OCI-LY1 (cell line): ENCODE data around the gene TMEM59L.

Source experiments
- EZH2 ChIP-seq: fragments of 200-600 bp; sonication (generic), shearing (Covaris generic); IDR thresholded peaks from 2 replicates; pipeline ENCODE4 v1.8.0; 2017; ENCODE audit warnings: borderline replicate concordance, mixed run types, mild to moderate bottlenecking, antibody characterized with exemption, low read length, moderate library complexity, mixed read lengths
- TF ChIP-seq, protein P1 (sequence below): fragments of 200-600 bp; sonication (generic), shearing (Covaris generic); IDR thresholded peaks from 2 replicates; pipeline ENCODE4 v1.5.1; 2017; ENCODE audit warnings: mild to moderate bottlenecking, antibody characterized with exemption, low read length, moderate library complexity, mixed read lengths

DNA sequence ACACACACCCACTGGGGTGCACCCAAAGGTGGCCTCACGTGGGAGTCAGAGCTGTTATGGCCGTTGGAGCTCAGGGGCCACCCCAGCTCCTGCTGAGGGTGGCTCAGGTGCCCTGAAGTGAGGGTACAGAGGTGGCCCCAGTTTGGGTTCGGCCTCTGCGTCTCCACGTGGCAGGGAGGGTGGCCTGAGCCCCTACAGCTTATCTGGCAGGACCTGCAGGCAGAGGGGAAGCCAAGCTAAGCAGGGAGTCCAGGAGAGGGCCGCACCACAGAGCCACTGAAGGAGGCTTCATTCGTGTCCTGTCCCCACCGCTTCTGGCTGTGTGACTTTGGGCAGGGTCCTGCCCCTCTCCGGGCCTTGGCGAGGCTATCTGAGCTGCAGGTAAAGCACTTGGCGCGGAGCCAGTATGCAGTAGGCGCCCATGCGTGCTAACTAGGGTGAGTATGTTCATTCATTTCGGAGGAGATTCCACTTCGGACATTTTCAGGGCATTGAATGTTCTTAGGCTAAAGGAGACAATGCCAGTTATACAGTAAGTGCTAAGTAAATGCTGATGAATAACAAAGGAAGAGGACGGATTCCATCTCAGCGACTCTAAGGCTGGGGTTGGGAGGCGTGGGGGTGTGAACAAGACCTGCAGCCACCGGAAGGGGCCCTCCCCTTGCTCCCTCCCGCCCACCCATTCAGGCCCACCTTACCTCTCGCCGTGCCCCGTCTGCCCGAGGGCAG is 19.1 kb upstream of the TMEM59L start:
- TF ChIP-seq, protein P1, sequence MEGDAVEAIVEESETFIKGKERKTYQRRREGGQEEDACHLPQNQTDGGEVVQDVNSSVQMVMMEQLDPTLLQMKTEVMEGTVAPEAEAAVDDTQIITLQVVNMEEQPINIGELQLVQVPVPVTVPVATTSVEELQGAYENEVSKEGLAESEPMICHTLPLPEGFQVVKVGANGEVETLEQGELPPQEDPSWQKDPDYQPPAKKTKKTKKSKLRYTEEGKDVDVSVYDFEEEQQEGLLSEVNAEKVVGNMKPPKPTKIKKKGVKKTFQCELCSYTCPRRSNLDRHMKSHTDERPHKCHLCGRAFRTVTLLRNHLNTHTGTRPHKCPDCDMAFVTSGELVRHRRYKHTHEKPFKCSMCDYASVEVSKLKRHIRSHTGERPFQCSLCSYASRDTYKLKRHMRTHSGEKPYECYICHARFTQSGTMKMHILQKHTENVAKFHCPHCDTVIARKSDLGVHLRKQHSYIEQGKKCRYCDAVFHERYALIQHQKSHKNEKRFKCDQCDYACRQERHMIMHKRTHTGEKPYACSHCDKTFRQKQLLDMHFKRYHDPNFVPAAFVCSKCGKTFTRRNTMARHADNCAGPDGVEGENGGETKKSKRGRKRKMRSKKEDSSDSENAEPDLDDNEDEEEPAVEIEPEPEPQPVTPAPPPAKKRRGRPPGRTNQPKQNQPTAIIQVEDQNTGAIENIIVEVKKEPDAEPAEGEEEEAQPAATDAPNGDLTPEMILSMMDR = no peak
- TF ChIP-seq EZH2 = no peak
